C4-2B (cell line): ENCODE results near the gene MYO6.

ENCODE experiments used
- CTCF ChIP-seq: fragments of 450-650 bp; conservative IDR thresholded peaks from 2 replicates; pipeline ENCODE4 v1.5.1; 2017; ENCODE audit warnings: mild to moderate bottlenecking
- ZFX ChIP-seq: fragments of 450-650 bp; IDR thresholded peaks from 2 replicates; pipeline ENCODE4 v1.6.1; 2017

GRCh38 chr6:75932067-75932466 lies 183.0 kb downstream of the MYO6 start:
- TF ChIP-seq CTCF (peak; percentile 75), ZFX (no peak)
